Measurements from ENCODE around the gene CCNL2.

- TF ChIP-seq CTCF (IDR thresholded peaks at IDR 0.05): no peak
- no peak for TF ChIP-seq EZH2 (IDR thresholded peaks at IDR 0.05; ENCODE audit: borderline replicate concordance, insufficient read depth, low read depth, low read length, poor library complexity, severe bottlenecking)
Measured at GRCh38 chr1:1422465-1423244, 23.5 kb upstream of the CCNL2 start.
